Measurements from ENCODE around the gene CYB5R4.
"Not testable (repeated sequence)": the region's sequence is repeated elsewhere in the genome, so short reads cannot be mapped to it uniquely, and the experiment has no call there.

Gene CYB5R4

GRCh38 chr6:83867043-83867442, 7.6 kb downstream of the CYB5R4 start:
- no peak for DNase-seq

GRCh38 chr6:83867527-83868161, 8.2 kb downstream of the CYB5R4 start:
- DNase-seq = no peak

- no peak for DNase-seq
Observed at GRCh38 chr6:83868639-83869038, 9.2 kb downstream of the CYB5R4 start.

- DNase-seq = no peak
Observed at GRCh38 chr6:83870649-83871048, 11.2 kb downstream of the CYB5R4 start.

GRCh38 chr6:83872386-83873118, 13.1 kb downstream of the CYB5R4 start:
- no peak for DNase-seq

- DNase-seq = no peak
Observed at GRCh38 chr6:83873869-83874268, 14.4 kb downstream of the CYB5R4 start.

GRCh38 chr6:83875843-83876242, 16.4 kb downstream of the CYB5R4 start:
- DNase-seq = no peak

GRCh38 chr6:83878902-83879644, 19.6 kb downstream of the CYB5R4 start:
- no peak for DNase-seq

GRCh38 chr6:83879746-83880145, 20.3 kb downstream of the CYB5R4 start:
- DNase-seq = no peak

GRCh38 chr6:83883240-83883639, 23.8 kb downstream of the CYB5R4 start:
- DNase-seq = no peak

GRCh38 chr6:83884523-83884922, 25.0 kb downstream of the CYB5R4 start:
- no peak for DNase-seq

GRCh38 chr6:83885984-83886383, 26.5 kb downstream of the CYB5R4 start:
- DNase-seq = no peak

GRCh38 chr6:83889621-83890020, 30.1 kb downstream of the CYB5R4 start:
- DNase-seq = no peak

- no peak for DNase-seq
Observed at GRCh38 chr6:83890520-83890919, 31.0 kb downstream of the CYB5R4 start.

- DNase-seq = no peak
Observed at GRCh38 chr6:83891586-83891985, 32.1 kb downstream of the CYB5R4 start.

- no peak for DNase-seq
Observed at GRCh38 chr6:83893024-83893423, 33.5 kb downstream of the CYB5R4 start.

GRCh38 chr6:83897094-83897493, 37.6 kb downstream of the CYB5R4 start:
- DNase-seq = not testable (repeated sequence)

GRCh38 chr6:83901624-83902023, 42.1 kb downstream of the CYB5R4 start:
- DNase-seq = no peak

GRCh38 chr6:83904395-83904794, 44.9 kb downstream of the CYB5R4 start:
- no peak for DNase-seq

- DNase-seq = no peak
Observed at GRCh38 chr6:83905648-83906047, 46.2 kb downstream of the CYB5R4 start.

GRCh38 chr6:83907623-83908390, 48.3 kb downstream of the CYB5R4 start:
- DNase-seq = not testable (repeated sequence)

- no peak for DNase-seq
Observed at GRCh38 chr6:83908813-83909212, 49.3 kb downstream of the CYB5R4 start.

- DNase-seq = no peak
Observed at GRCh38 chr6:83911278-83911677, 51.8 kb downstream of the CYB5R4 start.

Data from activated CD4-positive, alpha-beta T cell treated with anti-CD3 and anti-CD28 coated beads for 4 hours (primary cell).